GM13977 (cell line): Measurements from ENCODE around the gene G0S2.

Experiments used
- DNase-seq: peaks from one replicate; pipeline ENCODE4 v3.0.0; 2012; ENCODE audit warnings: low spot score
- CTCF ChIP-seq: IDR thresholded peaks from 2 replicates; pipeline ENCODE4 v1.5.1; 2012; ENCODE audit warnings: mild to moderate bottlenecking, control low read depth; ENCODE audit not compliant: insufficient read depth; ENCODE audit errors: extremely low read depth, missing control alignments
- in situ Hi-C: fragments of 300-500 bp; cut with MboI; formaldehyde crosslinking; loops from one replicate; pipeline ENCODE4 v1.12.0; 2022; ENCODE audit warnings: low sequenced_read_pairs, low pct_unique_long_range_greater_than_20kb, mixed read lengths, inconsistent platforms; ENCODE audit not compliant: unreplicated experiment

G0S2 gene

GRCh38 chr1:209648931-209649776, 26.1 kb upstream of the G0S2 start:
- TF ChIP-seq CTCF: no peak
- in situ Hi-C loops: no loop called here
- DNase-seq: no peak

GRCh38 chr1:209650454-209650853, 24.8 kb upstream of the G0S2 start:
- no peak for TF ChIP-seq CTCF
- no peak for DNase-seq
- in situ Hi-C loops: no loop called here

GRCh38 chr1:209651138-209651587, 24.0 kb upstream of the G0S2 start:
- in situ Hi-C loops: no loop called here
- DNase-seq: peak; percentile 50
- no peak for TF ChIP-seq CTCF

GRCh38 chr1:209652121-209652735, 23.0 kb upstream of the G0S2 start, which contains the start of gene LAMB3:
Gene LAMB3 (minus strand): TSS chr1:209652425. CDS start chr1:209650944, 1,481 bp downstream.
- in situ Hi-C loops: no loop called here
- no peak for TF ChIP-seq CTCF
- no peak for DNase-seq

GRCh38 chr1:209652873-209653401, 22.3 kb upstream of the G0S2 start:
- in situ Hi-C loops: no loop called here
- DNase-seq: no peak
- no peak for TF ChIP-seq CTCF

- no peak for DNase-seq
- no peak for TF ChIP-seq CTCF
- in situ Hi-C loops: no loop called here
Observed at GRCh38 chr1:209653915-209654351, 21.3 kb upstream of the G0S2 start.
